ENCODE data around the gene PPP2R5C.
"Not testable (repeated sequence)": the region's sequence is repeated elsewhere in the genome, so short reads cannot be mapped to it uniquely, and the experiment has no call there.

The PPP2R5C gene

GRCh38 chr14:101761032-101761880 is at the start of gene PPP2R5C:
Gene PPP2R5C, plus strand, starts transcription at chr14:101761709. Its CDS starts 185 bp downstream, at chr14:101761894.
- DNase-seq, result peak; percentile 76

- not testable (repeated sequence) for DNase-seq
Measured at GRCh38 chr14:101711857-101712233, 49.7 kb upstream of the PPP2R5C start.

- DNase-seq, result not testable (repeated sequence)
Measured at GRCh38 chr14:101712341-101712740, 49.2 kb upstream of the PPP2R5C start.

- not testable (repeated sequence) for DNase-seq
Measured at GRCh38 chr14:101713091-101713490, 48.4 kb upstream of the PPP2R5C start.

GRCh38 chr14:101713621-101714349 is 47.7 kb upstream of the PPP2R5C start:
- no peak for DNase-seq

- no peak for DNase-seq
Measured at GRCh38 chr14:101714394-101714793, 47.1 kb upstream of the PPP2R5C start.

GRCh38 chr14:101715210-101716076 is 46.1 kb upstream of the PPP2R5C start:
- DNase-seq, result no peak

- DNase-seq, result no peak
Measured at GRCh38 chr14:101716077-101716950, 45.2 kb upstream of the PPP2R5C start.

- DNase-seq, result no peak
Measured at GRCh38 chr14:101716956-101717662, 44.4 kb upstream of the PPP2R5C start.

- no peak for DNase-seq
Measured at GRCh38 chr14:101717663-101718490, 43.6 kb upstream of the PPP2R5C start.

GRCh38 chr14:101719045-101719645 is 42.4 kb upstream of the PPP2R5C start:
- no peak for DNase-seq

GRCh38 chr14:101719708-101720107 is 41.8 kb upstream of the PPP2R5C start:
- no peak for DNase-seq

GRCh38 chr14:101721111-101721510 is 40.4 kb upstream of the PPP2R5C start:
- no peak for DNase-seq

- peak; percentile 12 for DNase-seq
Measured at GRCh38 chr14:101721951-101722661, 39.4 kb upstream of the PPP2R5C start.

- DNase-seq, result no peak
Measured at GRCh38 chr14:101723061-101723595, 38.4 kb upstream of the PPP2R5C start.

- DNase-seq, result not testable (repeated sequence)
Measured at GRCh38 chr14:101725652-101726051, 35.9 kb upstream of the PPP2R5C start.

- DNase-seq, result no peak
Measured at GRCh38 chr14:101726295-101726953, 35.1 kb upstream of the PPP2R5C start.

- no peak for DNase-seq
Measured at GRCh38 chr14:101726954-101727302, 34.6 kb upstream of the PPP2R5C start.
